HG02610 (cell line): Measurements from ENCODE around the gene BRK1.
"Not testable (repeated sequence)": the region's sequence is repeated elsewhere in the genome, so short reads cannot be mapped to it uniquely, and the experiment has no call there.

ENCODE experiments used
- ATAC-seq: cut with Tn5 transposase; IDR thresholded peaks from one replicate; pipeline ENCODE4 v1.9.1; 2021; ENCODE audit warnings: mild to moderate bottlenecking, moderate library complexity; ENCODE audit not compliant: unreplicated experiment

Gene BRK1

GRCh38 chr3:10142707-10143560 is 27.5 kb downstream of the BRK1 start:
- ATAC-seq = no peak

DNA sequence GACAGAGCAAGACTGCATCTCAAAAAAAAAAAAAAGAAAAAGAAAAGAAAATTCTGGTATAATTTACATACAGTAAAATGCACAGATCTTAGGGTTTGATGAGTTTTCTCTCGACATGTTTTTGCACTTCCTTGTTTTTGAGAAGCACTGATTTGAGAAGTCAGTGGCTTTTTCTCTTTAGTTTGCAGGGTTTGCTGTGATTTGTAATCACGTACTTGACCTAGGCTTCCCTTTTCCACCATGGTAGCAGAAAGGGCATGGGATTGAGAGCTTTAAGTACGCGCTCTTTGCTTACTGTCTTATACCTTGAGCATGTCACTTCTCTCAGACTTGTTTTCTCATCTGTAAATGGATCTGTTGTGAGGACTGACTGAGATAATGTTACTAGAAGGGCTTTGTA is 30.2 kb downstream of the BRK1 start:
- no peak for ATAC-seq

DNA sequence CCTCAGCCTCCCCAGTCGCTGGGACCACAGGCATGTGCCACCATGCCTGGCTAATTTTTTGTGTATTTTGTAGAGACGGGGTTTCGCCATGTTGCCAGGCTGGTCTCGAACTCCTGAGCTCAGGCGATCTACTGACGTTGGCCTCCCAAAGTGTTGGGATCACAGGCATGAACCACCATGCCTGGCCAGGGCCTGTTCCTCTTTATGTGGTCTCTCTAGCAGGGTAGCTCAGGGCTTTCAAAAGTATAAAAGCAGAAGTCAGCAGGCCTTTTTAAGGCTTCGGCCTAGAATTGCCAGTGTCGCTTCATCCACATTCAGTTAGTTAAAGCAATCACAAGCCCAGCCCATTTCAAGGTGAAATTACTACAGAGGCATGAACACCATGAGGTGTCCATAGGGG is 33.8 kb downstream of the BRK1 start:
- no peak for ATAC-seq

GRCh38 chr3:10150987-10151386 is 35.5 kb downstream of the BRK1 start:
- no peak for ATAC-seq

GRCh38 chr3:10154335-10155122 is 39.1 kb downstream of the BRK1 start:
- no peak for ATAC-seq

GRCh38 chr3:10155123-10155472 is 39.6 kb downstream of the BRK1 start:
- no peak for ATAC-seq

DNA sequence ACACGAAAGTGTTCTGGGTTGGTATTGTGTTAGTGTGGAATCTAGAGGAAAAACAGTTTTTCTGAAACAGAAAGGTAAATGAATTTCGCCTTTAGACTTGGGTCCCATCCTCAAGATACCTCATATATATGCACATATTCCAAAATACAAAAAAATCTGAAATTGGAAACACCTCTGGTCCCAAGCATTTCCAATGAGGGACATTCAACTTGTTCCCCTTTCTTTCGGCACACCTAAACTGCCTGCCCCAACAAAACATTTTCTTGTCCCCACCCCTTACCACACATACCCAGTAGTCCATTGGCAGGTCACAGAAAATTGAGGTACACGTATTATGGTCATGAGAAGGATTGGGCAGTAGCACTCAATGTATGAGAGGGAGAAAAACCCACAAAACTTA is 40.2 kb downstream of the BRK1 start:
- no peak for ATAC-seq

- ATAC-seq = no peak
These were observed 41.6 kb downstream of the BRK1 start for GRCh38 chr3:10157031-10157430.

DNA sequence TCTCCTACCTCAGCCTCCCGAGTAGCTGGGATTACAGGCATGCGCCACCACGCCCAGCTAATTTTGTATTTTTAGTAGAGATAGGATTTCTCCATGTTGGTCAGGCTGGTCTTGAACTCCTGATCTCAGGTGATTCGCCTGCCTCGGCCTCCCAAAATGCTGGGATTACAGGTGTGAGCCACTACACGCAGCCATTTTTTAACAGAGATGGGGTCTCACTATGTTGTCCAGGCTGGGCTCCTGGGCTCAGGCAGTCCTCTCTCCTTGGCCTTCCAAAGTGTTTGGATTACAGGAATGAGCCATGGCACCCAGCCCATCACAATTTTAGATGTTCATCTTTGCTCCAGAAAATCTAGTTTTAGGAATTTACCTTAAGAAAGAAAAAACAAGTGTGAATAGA is 43.1 kb downstream of the BRK1 start:
- not testable (repeated sequence) for ATAC-seq

DNA sequence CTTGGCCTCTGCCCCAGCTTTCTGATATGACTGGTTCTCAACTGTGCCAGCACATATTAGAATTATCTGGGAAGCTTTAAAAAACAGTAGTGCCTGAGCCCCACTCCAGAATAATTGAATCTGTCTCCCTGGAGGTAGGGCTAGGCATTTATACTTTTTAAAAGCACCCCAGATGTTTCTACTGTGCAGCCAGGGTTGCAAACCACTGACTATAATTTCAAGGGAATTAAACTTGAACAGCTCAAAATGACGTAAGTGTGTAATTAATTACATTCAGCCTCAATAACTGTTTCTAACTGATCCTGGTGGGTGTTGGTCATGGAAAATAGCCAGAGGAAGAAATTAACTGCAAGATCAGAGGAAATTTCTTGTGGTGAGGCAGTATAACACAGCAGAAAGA is 44.9 kb downstream of the BRK1 start:
- ATAC-seq = no peak

GRCh38 chr3:10160925-10161324 is 45.5 kb downstream of the BRK1 start:
- ATAC-seq = no peak

DNA sequence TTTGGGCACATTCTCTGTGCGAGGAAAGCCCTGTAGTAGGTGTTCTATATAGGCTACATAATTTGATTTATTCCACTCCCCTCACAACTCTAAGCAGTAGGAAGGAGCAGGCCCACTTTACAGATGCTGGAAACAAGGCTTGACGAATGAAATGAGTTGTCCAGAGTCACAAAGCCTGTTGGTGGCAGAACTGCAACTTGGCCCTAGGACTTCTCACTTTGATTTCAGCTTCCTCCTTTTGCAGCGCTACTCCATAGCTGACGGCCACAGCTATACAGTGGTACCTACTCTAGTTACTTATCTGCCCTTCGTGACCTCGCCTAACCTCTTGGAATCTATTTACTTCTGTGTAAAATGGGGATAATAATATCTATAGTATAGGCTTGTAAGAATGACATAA is 46.7 kb downstream of the BRK1 start:
- no peak for ATAC-seq

DNA sequence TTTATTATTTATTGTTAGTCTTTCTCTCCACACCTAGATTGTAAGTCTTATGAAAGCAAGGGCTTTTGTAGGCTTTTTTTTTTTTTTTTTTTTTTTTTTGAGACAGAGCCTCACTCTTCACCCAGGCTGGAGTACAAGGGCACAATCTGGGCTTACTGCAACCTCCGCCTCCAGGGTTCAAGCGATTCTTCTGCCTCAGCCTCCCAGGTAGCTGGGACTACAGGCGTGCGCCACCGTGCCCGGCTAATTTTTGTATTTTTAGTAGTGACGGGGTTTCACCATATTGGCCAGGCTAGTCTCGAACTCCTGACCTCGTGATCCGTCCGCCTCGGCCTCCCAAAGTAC is 48.7 kb downstream of the BRK1 start:
- ATAC-seq = not testable (repeated sequence)

GRCh38 chr3:10164546-10165393 is 49.3 kb downstream of the BRK1 start, which contains the start of gene IRAK2:
IRAK2 (plus strand) TSS chr3:10164919; CDS start chr3:10164955, 36 bp downstream.
- peak; percentile 82 for ATAC-seq

GRCh38 chr3:10166213-10166604 is 50.7 kb downstream of the BRK1 start:
- ATAC-seq = no peak

DNA sequence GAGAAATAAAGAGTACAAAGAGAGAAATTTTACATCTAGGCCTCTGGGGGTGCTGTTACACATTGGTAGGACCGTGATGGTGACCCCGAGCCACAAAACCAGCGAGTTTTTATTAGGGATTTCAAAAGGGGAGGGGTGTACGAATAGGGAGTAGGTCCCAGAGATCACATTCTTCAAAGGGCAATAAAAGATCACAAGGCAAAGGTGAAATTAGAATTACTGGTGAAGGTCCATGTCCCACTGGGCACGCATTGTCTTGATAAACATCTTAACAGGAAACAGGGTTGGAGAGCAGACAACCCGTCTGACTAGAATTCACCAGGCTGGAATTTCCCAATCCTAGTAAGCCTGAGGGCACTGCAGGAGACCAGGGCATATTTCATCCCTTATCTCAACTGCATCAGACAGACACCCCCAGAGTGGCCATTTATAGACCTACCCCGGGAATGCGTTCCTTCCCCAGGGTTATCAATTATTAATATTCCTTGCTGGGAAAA is 53.6 kb downstream of the BRK1 start:
- no peak for ATAC-seq

- no peak for ATAC-seq
These were observed 55.5 kb downstream of the BRK1 start for GRCh38 chr3:10170915-10171478.

DNA sequence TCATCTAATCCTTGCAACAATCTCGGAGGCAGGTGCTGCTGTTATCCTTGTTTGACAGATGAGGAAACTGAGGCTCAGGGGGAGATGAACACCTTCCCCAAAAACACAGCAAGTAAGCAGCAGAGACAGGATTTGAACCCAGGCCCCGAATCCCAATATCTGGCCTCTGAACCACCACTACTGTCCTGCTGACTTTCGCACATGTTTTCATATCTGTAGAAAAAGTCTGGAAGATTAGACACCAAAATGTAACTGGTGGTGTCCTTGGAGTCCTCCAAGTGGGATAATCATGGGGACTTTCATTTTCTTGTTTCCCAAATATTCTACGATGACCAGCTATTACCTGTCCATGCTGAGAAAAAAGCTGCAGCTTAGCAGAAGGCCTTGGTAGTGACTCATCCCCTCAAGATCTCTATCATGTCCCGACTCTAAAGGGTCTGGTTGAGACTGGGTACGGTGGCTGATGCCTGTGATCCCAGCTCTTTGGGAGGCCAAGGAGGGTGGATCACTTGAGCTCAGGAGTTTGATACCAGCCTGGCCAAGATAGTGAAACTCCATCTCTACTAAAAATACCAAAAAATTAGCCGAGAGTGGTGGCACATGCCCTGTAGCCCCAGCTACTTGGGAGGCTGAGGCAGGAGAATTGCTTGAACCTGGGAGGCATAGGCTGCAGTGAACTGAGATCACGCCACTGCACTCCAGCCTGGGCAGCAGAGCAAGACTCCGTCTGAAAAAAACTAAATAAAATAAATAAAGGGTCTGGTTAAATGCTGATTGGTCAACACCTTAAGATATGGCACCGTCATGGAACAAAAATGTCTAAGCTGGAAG is 57.8 kb downstream of the BRK1 start:
- ATAC-seq = no peak

DNA sequence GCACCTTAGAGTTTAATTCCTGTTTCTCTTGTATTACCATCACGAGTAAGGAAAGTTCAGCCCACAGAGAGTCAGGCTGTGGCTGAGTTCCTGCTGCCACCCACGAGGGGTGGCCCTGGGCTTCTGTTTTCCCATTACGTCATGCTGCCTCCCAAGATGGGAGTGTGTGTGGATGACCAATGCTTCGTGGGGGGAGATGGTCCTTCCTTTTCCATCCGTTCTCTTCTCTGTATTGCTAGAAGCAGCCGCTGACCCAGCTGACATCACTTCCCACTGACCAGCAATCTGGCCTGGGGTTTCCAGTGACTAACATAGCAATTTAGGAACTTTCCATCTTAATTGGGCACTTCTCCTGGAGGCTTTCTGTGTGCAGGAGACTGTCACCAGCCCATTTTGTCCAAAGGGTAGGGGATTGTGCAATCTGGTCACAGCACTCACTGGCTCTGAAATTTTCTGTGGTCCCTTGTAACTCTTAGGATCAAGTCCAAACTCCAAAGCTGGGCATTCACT is 58.5 kb downstream of the BRK1 start:
- ATAC-seq = no peak

- ATAC-seq = not testable (repeated sequence)
These were observed 59.9 kb downstream of the BRK1 start for GRCh38 chr3:10175334-10175733.
